HG03558 (cell line): ENCODE data around the gene EFNA4.

ENCODE experiments used
- ATAC-seq: cut with Tn5 transposase; IDR thresholded peaks from one replicate; pipeline ENCODE4 v1.9.1; 2021; ENCODE audit warnings: moderate number of reproducible peaks; ENCODE audit not compliant: unreplicated experiment; ENCODE audit errors: extremely low read depth

The EFNA4 gene

DNA sequence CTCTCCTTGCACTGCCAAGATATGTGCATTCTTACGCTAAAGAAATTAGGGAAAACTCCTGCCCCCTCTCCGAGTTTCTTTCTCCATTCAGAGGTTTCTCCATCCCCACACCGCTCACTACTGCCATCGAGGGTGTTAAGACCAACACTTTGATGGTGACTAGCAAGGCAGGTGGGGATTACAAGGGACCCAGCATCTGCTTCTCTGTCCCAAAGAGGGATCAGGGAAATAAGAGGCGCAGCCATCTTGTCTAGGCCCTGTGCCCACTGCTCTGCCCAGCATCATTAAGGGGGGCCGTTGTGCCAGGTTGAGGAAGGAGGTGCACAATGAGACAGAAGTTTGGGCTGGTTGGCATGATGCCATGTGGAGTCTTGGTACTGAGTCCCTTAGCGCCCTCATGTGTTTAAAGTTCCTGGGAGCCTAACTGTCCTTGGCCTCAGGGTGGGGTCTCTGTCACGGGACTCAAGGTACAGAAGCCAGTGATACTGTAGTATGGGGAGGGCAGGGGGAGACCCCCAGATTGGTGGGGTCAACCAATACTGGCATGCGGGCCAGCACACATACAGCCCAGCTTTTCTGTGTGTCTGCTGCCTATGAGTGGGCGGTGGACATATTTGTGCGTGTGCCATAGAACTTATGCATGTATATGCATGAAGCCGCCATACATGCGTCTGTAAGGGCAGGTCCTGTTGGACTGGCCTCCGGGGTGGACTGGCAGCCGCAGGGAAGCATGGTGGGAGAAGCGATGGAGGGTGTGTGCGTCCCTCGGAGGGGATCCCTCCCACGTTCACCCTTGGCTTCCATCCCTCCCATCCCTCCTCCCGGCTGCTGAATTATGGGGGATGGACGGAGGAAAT, 20.6 kb downstream of the EFNA4 start:
- no peak for ATAC-seq

DNA sequence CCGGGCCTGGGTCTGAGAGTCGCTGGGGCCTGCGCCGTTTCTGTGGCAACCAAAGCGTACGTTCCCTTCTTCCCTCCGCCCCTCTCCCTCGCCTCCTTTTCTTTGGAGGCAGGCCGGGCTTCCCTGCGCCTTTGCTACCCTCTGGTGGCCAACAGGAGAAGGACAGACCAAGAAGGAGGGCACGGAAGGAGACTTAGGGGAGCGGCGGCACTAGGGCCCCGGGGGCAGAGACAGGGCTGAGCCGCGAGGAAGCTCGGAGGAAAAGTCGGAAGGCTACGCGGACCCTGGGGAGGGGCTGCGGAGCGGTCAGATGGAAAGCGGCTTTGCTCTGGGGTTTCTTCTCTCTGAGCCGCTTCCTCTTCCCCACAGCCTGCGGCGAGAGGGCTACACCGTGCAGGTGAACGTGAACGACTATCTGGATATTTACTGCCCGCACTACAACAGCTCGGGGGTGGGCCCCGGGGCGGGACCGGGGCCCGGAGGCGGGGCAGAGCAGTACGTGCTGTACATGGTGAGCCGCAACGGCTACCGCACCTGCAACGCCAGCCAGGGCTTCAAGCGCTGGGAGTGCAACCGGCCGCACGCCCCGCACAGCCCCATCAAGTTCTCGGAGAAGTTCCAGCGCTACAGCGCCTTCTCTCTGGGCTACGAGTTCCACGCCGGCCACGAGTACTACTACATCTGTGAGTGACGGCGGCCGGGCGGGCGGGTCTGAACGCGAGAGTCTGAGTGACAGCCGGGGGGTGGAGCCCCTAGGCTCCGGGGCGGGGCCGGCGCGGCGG, 21.4 kb downstream of the EFNA4 start:
- peak; percentile 39 for ATAC-seq

DNA sequence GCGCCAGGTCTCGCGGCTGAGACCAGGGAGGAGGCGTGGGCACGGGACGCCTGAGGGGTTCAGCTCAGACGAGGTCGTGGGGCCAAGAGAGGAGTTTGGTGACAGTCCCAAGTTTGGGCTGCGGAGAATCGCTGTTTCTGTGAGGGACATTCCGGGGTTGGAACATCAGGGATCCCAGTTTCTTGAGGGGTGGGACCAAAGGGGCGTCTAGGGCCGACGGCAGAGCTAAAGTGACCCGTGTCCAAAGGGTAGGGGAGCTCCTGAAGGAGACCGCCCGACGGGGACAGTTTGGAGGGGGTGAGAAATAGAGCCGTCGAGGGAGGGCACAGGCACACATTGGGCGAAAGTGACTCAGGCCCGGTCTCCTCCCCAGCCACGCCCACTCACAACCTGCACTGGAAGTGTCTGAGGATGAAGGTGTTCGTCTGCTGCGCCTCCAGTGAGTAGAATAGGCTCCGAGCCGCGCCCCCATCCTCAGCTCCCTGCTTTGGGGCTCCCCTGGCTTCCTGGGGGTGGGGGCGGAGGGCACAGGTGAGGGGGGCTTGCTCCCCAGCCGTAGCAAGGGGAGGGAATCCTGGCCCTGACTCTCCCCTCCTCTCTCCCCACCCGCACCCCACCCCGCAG, 22.1 kb downstream of the EFNA4 start:
- ATAC-seq: no peak

DNA sequence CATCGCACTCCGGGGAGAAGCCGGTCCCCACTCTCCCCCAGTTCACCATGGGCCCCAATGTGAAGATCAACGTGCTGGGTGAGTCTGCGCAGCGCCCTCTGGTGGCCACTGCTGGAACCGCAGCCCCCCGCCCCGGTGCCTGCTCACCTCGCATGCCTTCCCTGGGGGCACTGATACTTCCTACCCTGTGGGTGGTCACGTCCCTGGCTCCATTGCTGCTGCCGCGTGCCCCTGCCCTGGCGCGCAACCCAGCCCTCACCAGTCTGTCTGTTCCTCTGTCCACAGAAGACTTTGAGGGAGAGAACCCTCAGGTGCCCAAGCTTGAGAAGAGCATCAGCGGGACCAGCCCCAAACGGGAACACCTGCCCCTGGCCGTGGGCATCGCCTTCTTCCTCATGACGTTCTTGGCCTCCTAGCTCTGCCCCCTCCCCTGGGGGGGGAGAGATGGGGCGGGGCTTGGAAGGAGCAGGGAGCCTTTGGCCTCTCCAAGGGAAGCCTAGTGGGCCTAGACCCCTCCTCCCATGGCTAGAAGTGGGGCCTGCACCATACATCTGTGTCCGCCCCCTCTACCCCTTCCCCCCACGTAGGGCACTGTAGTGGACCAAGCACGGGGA, 22.7 kb downstream of the EFNA4 start:
- no peak for ATAC-seq

DNA sequence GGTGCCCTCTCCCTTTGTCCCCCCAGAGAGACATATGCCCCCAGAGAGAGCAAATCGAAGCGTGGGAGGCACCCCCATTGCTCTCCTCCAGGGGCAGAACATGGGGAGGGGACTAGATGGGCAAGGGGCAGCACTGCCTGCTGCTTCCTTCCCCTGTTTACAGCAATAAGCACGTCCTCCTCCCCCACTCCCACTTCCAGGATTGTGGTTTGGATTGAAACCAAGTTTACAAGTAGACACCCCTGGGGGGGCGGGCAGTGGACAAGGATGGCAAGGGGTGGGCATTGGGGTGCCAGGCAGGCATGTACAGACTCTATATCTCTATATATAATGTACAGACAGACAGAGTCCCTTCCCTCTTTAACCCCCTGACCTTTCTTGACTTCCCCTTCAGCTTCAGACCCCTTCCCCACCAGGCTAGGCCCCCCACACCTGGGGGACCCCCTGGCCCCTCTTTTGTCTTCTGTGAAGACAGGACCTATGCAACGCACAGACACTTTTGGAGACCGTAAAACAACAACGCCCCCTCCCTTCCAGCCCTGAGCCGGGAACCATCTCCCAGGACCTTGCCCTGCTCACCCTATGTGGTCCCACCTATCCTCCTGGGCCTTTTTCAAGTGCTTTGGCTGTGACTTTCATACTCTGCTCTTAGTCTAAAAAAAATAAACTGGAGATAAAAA, 23.5 kb downstream of the EFNA4 start:
- no peak for ATAC-seq

DNA sequence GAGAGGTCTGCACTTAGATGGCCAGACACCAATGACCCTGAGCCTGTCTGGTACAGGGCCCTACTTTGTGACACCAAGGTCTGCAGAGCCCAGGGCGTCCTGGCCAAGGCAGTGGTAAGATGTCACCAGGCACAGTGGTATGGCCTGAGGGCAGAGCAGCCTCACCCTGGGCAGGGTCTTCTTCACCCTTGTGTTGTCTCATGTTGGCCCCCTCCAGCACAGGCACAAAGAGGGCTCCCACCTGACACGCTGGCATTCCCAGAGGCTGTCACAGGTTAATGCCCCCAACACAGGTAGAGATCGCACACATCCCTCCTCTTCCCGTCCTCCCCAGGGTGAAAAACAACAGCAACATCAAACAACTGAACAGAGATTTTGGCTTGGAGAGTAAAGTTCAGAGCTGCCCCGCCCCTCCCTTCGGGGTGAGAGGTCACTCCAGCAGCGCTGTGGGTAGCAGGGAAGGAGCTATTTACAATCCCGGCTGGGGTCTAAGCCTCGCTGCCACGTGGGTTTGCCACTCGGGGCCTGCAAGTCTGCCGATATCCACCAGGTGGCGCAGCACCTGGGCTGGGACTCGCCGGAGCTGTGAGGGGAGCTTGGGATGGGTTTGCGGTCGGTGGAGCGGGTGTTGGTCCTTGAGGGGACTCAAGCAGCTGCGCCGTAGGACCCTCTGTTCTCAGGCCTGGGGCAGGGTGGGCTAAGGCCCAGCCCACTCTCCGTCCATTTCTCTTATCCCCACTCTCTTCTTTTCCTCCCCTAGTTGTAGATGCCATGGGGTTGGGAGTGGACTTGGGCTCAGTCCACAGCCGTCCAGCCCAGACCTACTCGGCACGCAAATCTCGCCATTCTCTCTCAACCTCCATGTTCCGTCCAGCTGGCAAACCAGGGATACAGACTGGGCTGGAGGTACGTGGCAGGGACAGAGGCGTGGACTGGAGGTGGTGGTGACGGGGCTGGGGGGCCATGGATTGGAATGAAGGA, 27.8 kb downstream of the EFNA4 start:
- no peak for ATAC-seq

DNA sequence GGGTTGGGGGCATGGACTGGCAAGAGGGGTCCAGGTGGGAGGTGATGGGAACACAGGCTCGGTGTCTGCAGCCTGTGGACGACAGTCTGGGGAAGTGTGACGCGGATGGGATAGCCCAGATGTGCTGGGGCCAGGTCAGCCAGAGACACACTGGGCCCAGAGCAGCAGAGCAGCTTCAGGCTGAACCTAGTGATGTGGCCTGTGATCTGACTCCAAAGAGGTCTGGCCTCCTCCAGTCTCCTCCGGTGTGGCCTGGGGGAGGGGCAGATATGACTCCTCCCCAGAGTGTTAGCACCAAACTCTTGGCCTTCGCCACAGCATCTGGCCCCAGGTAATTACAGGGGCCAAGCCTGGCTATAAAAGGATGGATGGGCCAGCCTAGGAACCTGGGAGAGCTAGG, 28.6 kb downstream of the EFNA4 start:
- ATAC-seq: no peak

DNA sequence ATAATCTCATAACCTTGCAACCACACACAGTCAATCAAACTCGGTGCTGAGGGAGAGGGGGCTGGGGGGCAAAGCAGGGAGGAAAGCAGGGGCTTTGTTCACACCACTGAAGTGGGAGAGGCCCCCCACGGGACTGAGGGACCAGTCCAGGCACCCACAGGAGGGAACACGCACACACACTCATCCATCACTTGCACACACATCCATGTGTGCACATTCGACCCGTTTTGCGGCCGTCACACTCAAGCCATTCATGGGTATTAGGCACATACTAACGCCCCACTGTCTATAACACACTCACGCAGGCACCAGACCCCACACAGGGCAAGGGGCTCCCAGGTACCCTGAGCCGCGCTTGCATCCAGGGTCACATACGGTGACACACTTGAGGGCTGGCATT, 29.1 kb downstream of the EFNA4 start:
- no peak for ATAC-seq

DNA sequence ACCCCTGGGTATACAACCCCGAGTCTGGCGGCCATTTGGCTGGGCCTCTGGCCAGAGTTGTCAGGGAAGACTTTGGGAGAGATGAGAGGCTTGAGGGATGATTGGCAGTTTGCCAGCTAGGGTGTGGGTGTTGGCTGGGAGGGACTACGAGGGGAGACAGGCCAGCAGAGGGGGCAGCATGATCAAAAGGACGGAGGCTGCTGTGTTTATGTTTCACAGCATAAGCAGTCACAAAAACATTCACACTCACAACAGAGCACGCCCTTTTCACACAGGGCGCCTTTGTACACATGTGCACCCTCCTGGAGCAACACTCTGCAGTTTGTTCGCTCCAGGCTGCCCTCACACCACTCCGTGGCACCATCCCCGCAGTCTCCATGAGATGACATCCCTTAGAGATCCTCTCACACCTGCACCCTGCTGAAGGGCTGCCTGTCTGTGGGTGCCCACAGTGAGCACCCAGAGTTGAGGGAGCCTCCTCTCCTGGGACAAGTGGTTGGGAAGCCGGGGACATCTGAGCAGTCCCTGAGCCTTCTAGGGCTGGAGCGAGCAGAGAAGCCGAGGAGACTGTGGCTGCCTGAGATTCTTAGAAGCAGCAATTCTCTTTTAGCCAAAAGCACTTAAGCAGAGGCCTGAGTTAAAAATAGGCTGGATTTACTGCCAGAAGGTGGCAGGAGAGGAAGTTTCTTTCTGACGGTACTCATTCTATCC, 30.5 kb downstream of the EFNA4 start:
- ATAC-seq: no peak

DNA sequence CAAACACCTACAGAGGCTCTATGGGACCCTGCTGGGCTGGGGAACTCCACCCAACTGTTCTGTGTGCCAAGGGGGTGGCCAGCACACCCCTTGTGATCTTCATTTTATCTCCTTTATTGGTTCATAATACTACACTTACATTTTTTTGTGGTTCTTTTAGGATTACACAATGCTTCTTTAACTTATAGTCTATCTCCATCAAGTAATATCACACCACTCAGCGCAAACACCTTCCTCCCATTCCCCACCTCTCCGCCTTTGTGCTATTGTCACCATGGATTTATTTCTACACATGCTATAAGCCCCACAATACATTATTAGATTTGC, 31.0 kb downstream of the EFNA4 start:
- ATAC-seq: no peak

DNA sequence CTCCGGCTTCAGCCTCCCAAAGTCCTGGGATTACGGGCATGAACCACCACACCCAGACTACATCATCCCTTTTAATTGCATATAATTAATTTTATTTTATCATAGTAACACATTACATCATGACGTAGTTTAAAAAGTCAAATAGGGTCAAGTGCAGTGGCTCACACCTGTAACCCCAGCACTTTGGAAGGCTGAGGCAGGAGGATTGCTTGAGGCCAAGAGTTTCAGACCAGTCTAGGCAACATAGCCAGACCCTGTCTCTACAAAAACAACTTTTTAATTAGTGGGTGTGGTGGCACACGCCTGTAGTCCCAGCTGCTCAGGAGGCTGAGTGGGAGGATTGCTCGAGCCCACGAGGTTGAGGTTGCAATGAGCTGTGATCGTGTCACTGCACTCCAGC, 35.8 kb downstream of the EFNA4 start:
- ATAC-seq: no peak

DNA sequence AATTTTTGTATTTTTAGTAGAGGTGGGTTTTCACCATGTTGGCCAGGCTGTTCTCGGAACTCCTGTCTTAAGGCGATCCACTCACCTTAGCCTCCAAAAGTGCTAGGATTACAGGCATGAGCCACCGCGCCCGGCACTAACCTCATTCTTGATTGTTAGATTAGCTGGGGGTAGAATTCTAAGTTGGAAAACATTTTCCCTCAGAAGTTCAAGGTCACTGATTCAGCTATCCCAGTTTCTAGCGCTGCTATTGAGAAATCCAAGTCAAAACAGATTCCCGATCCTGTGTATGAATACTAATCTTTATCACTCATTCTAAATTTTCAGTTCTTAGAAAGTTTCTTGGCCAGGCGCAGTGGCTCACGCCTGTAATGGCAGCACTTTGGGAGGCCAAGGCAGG, 39.8 kb downstream of the EFNA4 start:
- ATAC-seq: no peak

DNA sequence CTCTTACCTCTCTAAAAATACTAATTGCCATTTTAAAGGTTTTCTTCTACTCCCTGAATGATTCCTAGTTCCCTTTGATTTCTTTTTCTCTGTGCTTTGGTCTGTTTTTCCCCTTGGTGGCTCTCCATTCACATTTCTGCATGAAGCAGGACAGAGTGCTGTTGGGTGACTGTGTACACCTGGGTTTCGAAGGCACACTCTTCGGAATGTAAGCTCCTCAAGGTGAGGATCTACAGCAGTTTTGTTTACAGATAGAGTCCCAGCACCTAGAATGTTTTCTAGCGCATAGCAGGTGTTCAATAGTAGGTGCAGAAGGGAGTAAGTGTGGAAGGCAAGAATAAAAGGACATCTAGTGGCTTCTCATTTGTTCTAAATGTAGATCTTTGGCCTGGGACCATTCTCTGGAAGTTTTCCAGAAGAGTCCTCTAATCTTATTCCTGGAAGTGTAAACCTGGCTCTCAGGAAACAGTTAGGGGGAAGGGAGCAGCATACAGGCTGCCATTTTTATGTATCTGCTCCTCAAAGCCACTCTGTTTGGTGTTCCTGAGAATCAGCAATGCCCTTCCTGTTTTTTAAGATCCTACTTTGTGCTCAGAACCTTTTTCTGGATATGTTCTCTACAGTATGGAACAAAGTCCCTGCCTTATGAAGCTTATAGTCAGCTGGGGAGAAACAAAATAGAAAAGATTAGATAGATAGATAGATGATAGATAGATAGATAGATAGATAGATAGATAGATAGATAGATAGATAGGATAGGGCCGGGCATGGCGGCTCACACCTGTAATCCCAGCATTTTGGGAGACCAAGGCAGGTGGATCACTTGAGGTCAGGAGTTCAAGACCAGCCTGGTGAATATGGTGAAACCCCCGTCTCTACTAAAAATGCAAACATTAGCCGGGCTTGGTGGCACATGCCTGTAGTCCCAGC, 41.3 kb downstream of the EFNA4 start:
- no peak for ATAC-seq

DNA sequence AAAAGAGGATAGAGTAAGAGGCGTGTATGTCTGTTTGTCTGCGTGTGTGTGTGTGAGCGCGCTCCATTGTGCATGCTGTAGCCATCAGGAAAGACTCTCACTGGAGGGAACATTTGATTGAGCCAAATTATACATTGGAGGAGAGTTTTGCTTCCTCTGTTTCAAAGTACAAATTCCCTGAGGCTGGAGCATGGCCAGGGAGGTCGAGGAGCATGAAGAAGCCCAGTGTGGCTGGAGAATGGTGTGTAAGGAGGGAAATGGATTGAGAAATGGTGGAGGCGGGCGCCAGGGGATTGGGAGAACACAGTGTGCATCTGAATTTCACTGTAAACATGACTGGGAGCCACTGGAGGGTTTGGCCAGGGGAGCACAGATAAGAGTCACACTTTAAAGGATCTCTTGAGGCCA, 42.1 kb downstream of the EFNA4 start:
- ATAC-seq: no peak

DNA sequence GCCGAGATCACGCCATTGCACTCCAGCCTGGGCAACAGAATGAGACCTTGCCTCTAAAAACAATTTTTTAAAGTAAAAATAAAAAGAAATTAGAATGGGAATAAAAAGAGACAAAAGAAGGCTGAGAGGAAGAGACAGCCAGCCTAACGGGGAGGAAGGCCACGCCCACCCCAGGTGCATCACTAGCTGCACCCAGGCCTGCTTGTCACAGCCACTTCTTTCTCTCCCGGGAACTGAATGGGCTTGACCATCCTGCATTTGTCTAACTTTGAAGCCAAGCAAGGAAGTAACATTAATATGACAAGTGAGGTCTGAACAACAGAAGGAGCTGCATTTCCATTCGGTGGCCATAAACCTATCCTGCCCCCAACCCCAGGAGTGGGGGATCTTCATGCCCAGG, 43.3 kb downstream of the EFNA4 start:
- ATAC-seq: no peak

DNA sequence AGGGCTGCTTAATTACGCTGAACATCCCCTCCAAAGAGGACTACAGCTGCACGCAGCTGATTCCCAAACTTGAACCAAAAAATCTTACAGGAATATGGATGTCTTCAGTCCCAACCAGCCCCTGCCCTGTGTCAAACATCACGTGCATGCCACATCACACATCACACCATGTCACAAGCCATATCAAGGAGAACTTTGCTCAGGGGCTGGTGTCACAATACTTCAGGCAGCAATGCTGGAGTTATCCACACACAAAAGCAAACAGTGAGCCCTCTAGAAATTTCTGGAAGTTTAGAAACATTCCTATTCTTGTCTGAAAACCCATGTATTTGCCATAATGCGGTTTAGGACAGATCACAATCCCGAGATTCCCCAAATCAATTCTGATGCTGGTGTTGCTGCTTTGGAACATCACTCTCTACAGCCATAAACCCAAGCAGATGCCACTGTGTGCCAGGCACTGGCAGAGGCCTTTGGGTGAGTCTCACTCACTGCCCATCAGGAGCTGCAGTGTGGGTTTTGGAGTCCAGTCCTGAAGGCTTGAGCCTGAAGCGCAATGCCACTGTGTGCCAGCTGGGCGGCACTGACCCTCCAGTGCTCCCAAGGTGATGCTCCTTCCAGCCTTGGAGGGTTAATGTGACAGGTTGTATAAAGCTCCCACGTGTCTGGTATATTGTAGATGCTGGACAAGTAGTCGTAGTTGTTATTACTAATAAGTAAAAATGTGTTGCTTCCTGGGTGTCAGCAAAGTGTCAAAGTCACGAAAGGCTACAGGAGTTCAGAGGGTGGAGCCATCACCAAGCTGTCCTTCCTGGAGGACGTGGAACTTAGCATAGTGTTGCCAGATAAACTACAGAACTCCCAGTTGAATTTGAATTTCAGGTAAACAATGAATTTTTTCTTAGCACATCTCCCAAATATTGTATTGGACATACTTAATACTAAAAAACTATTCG, 44.0 kb downstream of the EFNA4 start:
- ATAC-seq: no peak
